Measurements from ENCODE around the gene CAPS.
A peak's percentile ranks its signal among the peaks of the same experiment; 100 is the strongest.

CAPS gene

DNA sequence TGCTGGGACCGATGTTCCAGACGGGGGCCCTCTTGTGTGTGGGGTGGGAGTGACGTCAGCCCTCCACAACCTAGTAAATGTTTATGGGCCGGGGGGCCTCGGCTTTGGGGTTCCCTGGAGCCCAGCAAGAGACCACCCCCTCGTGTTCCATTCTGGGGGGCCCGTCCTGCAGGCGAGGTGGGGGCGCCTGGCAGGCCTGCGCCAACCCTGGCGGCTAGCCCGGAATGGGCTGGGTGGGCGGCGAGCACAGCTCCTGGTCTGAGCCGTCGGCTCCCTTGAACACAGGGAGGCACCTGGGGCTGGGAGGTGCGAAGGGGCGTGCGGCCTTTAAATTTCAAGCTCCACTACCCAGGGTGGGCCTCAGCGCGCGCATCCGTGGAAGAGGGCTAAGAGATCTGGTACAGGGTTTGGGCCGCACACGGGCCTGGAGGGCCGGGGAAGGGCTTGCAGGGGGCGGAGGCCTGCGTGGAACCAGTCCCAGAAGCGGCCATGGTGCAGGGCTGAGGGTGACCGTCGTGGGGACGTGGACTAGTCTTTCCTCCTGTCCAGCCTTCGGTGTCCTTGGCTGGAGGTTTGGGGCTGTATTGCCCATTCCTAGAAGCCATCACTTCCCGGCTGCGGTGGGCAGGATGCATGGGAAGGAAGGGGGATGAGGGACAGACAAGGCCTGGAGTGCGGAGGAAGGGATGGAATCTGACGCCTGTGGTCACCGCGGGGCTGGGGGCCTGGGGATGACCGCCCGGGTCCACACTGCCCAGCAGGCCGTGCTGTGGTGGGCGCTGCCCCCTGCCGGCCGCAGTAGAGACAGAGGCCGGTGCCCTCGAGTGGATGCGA is 21.9 kb upstream of the CAPS start:
- TF ChIP-seq MYC (IDR thresholded peaks at IDR 0.05; ENCODE audit: low read depth, low read length) (no peak), POLR2A (IDR thresholded peaks at IDR 0.05; ENCODE audit: extremely low read depth, insufficient read length) (peak; percentile 16)
- TF ChIP-seq, protein P1, sequence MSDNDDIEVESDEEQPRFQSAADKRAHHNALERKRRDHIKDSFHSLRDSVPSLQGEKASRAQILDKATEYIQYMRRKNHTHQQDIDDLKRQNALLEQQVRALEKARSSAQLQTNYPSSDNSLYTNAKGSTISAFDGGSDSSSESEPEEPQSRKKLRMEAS (IDR thresholded peaks at IDR 0.05; ENCODE audit: low read depth, low read length), result no peak
- TF ChIP-seq, protein P2, sequence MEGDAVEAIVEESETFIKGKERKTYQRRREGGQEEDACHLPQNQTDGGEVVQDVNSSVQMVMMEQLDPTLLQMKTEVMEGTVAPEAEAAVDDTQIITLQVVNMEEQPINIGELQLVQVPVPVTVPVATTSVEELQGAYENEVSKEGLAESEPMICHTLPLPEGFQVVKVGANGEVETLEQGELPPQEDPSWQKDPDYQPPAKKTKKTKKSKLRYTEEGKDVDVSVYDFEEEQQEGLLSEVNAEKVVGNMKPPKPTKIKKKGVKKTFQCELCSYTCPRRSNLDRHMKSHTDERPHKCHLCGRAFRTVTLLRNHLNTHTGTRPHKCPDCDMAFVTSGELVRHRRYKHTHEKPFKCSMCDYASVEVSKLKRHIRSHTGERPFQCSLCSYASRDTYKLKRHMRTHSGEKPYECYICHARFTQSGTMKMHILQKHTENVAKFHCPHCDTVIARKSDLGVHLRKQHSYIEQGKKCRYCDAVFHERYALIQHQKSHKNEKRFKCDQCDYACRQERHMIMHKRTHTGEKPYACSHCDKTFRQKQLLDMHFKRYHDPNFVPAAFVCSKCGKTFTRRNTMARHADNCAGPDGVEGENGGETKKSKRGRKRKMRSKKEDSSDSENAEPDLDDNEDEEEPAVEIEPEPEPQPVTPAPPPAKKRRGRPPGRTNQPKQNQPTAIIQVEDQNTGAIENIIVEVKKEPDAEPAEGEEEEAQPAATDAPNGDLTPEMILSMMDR (IDR thresholded peaks at IDR 0.05; ENCODE audit: low read depth, low read length), result peak; percentile 49
- no peak overlapping the region for H3K4me3 ChIP-seq (ENCODE audit: low read depth, low read length)
- peak; percentile 44 for DNase-seq (ENCODE audit: low read depth)

DNA sequence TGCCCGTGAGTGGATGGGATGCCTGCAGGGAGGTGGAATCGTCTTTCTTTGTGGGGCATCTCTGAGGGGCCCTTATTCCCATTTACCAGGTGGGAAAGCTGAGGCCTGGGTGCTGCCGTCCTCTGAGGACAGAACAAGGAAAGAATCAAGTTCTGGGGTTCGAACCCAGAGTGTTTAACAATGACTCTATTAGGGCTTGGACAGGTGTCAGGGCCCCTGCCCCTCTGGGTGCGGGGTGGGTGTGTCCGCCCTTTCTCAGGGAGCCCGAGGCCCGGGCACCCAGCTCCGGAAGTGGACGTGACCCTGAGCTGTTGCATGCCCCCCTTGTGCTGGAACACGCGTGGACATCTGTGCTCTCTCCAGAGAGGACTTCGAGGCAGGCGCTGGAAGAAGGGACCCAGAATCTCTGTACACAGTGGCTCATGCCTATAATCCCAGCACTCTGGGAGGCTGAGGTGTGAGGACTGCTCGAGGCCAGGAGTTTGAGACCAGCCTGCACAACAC is 21.2 kb upstream of the CAPS start:
- no peak overlapping the region for H3K4me3 ChIP-seq (ENCODE audit: low read depth, low read length)
- DNase-seq (ENCODE audit: low read depth), result no peak
- TF ChIP-seq, protein P2 (IDR thresholded peaks at IDR 0.05; ENCODE audit: low read depth, low read length), result no peak
- TF ChIP-seq POLR2A (IDR thresholded peaks at IDR 0.05; ENCODE audit: extremely low read depth, insufficient read length) (no peak), MYC (IDR thresholded peaks at IDR 0.05; ENCODE audit: low read depth, low read length) (no peak)
- TF ChIP-seq, protein P1 (IDR thresholded peaks at IDR 0.05; ENCODE audit: low read depth, low read length), result no peak

DNA sequence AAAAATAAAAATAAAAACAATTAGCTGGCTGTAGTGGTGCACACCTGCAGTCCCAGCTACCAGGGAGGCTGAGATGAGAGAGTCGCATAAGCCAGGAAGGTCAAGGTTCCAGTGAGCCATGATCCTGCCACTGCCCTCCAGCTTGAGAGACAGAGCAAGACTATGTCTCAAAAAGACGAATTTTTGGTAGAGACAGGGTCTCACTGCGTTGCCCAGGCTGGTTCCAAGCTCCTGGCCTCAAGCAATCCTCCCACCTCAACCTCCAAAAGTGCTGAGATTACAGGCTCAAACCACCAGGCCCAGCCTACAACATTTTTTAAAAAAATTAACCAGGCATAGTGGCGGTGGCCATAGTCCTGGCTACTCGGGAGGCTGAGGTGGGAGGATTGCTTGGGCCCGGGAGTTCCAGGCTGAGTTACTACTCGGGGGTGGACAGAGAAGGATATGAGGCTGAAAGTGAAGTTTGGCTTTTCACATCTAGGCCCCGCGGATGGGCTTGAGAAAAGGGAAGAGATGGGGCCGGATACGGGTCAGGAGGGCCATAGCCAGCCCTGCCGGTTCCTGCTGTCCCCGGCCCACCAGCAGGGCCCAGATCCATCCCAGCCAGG is 20.7 kb upstream of the CAPS start:
- H3K4me3 ChIP-seq (ENCODE audit: low read depth, low read length), result no peak overlapping the region
- DNase-seq (ENCODE audit: low read depth), result no peak
- TF ChIP-seq, protein P1 (IDR thresholded peaks at IDR 0.05; ENCODE audit: low read depth, low read length), result no peak
- TF ChIP-seq, protein P2 (IDR thresholded peaks at IDR 0.05; ENCODE audit: low read depth, low read length), result no peak
- no peak for TF ChIP-seq MYC (IDR thresholded peaks at IDR 0.05; ENCODE audit: low read depth, low read length)
- no peak for TF ChIP-seq POLR2A (IDR thresholded peaks at IDR 0.05; ENCODE audit: extremely low read depth, insufficient read length)

DNA sequence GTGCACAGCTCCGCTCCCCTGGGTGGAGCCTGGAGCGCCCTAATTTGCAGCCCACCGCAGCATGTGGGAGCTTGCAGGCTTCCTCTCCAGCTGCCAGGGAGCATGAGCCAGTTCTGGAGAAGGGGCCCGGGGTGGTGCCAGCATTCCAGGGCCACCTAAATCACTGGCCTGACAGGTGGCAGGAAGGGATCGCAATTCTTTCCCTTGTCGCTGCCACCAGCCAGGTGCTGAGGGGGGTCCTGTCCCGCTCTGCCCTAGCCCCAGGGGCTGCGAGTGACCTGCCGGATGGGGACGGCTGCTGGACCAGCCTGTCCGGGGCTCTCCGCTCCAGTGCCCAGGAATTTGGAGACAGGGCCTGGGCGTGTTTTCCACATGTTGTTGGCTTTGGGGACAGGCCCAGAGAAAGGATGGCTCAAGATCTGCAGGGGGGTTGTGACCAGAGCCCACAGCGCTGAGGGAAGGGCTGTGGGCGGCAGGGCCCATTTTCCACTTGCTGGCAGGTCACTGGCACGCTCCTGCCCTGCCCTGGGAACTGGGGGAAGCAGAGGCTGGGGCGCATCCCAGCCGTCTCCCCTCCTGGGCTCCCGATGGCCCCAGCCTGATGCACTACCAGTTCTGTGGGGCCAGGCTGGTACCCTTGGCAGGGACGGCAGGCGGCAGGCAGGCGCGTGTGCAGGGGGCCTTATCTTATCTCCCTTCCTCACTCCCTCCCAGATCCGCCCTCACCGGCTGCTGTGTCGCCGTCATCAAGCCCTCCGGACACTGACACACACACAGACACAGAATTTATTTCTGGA is 19.9 kb upstream of the CAPS start:
- H3K4me3 ChIP-seq (ENCODE audit: low read depth, low read length), result no peak overlapping the region
- TF ChIP-seq, protein P1 (IDR thresholded peaks at IDR 0.05; ENCODE audit: low read depth, low read length), result no peak
- TF ChIP-seq, protein P2 (IDR thresholded peaks at IDR 0.05; ENCODE audit: low read depth, low read length), result no peak
- TF ChIP-seq POLR2A (IDR thresholded peaks at IDR 0.05; ENCODE audit: extremely low read depth, insufficient read length), result no peak
- DNase-seq (ENCODE audit: low read depth), result no peak

DNA sequence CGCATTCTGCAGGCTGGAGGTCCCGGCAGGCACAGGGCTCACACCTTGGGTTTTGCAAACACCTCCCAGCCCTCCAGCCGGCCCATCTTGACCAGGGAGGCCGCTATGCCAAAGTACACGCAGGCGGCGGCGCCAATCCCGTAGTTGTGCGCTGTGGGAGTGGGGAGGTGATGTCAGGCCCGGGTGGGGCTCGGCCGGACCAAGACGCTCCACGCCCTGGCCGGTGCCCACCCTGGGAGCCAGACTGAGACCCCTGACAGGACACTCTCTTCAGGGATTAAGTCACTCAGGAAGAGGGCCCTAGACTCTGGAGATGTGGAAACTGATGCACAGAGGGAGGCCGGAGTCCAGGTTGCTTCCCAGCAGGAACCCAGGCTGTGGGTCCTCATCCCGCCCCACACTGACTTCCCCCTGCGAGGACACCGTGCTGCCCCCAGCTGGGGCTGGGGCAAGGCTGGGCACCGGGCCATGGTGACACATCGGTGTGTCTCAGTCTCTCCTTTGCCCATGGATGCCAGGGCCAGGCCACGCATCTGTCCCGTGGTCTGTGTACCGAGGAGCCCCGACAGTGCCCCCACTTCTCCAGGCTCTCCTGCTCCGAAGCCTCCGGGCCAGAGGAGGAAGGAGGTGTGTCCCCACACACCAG is 19.2 kb upstream of the CAPS start:
- no peak for DNase-seq (ENCODE audit: low read depth)

More for the DNA sequence above, 19.2 kb upstream of the CAPS start:
- no peak for TF ChIP-seq MYC (IDR thresholded peaks at IDR 0.05; ENCODE audit: low read depth, low read length)
- no peak overlapping the region for H3K4me3 ChIP-seq (ENCODE audit: low read depth, low read length)
